Endothelial cell of hepatic sinusoid (primary cell): ENCODE results near the gene ADAMTS19.

ENCODE experiments used
- in situ Hi-C: cut with HindIII; loops from 2 replicates; pipeline ENCODE4 v1.10.0; 2017; ENCODE audit warnings: low sequenced_read_pairs

ADAMTS19 gene

DNA sequence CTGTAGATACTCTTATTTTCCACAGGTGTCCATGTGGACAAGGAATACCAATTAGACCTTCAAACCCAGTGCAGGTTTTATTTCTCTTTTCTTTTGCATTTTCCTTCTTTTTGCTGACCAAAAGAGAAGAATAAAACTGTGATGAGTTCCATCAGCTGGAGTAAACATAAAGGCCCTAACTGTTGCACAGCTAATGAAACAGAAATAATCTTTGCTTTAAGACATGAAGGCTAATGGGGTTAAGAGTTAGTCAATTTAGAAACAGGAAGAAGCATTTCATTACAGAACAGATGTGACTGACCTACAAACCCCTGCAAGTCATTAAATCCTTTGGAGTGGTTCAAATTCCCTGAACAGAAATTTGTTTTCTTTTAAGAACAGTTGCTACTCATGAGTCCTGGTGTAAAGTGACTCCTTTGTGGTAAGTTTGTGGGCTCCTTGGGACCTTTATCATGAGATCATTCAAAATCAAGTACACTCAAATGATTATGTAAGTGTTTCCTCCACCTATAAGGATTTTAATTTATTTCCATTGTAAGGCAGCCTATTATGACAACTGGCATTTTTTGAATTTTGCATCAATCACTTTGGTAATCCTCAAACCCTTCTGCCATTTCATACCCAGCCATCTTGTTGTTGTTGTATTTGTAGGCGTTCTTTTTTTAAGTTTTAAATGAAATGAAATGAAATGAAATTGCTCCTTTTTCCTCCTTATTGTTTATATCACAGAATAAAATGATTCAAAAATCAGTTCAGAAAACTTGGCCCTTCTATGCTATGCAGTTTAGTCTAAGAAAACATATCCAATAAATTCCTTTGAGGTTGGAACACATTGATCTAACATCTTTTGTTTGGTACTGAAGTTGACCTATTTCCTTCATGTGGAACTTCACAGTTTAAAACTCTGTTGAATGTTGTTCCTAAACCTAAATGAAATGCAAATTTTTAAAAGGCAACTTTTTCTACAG is 289.1 kb downstream of the ADAMTS19 start:
- in situ Hi-C loops, result no loop called here

DNA sequence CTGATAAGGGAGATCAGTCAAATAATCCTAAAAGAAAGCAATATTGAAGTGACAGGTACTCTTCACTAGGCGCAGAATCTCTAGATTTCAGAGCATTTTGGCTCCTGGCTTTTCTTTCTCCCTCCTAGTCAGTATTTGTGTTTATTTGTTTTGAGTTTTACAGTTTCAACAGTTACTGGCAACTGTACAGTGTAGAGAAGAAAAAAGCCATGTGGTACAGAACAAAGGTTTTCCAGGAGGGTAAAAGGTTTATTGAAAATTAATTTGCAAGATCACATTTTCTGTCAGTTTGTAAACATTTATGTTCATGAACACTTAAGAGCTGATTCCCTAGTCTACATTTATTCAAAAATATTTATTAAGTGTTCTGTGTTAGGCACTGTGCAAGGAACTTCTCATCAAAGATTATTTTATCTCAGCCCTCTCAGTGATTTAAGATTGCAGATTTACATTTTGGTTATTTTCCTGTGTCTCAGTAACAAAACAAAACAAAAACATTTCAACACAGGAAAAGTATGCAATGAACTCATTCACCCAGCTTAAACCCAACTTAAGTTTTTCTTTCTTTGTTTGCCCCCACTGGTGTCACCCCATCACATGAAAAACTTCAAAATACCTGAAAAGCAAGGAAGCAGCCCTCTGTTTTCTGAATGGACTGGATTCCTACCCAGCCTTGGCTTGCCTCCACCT is 300.7 kb downstream of the ADAMTS19 start:
- in situ Hi-C loops, result no loop called here

DNA sequence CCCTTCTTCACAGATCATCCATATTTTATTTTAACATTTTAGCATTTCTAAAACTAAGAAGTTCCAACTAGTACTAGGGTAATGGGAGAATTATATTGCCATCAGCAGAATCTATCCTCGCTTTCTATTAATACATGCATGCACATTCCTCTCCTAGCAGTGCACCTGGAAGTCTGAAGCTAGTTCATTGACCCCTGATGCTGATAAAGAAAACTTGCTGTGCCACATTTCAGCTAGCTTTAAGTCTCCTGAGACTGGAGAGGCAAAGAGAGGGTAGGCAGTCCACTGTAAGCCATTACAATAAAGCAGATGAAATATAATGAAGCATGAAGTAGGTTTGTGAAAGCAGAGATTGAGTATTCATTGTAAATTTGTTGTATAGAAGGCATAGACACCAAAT is 303.6 kb downstream of the ADAMTS19 start:
- in situ Hi-C loops, result no loop called here

DNA sequence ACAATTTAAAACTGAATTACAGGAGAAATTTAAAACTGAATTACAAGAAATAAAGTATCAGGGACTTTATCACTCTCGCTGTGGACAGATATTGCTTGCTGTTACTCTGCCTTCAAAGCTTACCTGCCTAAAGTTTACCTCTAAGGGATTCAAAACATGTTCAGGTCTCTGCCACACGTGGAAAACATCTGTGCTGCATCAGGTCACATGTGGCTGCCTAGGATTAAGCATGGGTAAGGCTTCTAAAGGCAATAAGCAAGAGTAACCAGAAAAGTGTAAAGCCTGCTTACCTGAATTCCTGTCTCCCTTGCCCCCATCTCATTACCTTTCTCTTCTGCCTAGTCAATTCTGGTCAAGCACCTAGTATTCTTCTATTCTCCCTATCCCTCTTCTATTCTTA is 306.7 kb downstream of the ADAMTS19 start:
- in situ Hi-C loops, result no loop called here

DNA sequence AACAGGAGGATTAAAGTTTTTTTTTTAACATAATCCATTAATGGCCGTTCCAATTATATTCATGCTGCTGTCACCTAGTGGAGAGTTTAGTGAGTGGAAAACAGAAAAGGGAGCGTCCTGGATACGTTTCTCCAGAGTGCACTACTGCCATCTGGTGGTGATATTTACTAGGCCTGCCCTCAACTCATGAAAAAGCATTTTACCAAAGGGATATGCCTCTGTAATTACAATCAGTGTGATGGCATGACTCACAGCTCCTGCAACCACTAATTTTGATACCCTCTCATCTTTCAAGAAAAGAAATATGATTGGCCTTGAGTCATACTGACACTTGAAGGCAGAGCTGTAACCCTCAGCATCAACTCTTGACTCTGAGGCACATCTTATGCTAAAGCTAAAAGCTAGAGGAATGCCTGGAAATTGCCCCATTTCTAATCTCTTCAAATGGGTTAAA is 307.9 kb downstream of the ADAMTS19 start:
- in situ Hi-C loops, result no loop called here

DNA sequence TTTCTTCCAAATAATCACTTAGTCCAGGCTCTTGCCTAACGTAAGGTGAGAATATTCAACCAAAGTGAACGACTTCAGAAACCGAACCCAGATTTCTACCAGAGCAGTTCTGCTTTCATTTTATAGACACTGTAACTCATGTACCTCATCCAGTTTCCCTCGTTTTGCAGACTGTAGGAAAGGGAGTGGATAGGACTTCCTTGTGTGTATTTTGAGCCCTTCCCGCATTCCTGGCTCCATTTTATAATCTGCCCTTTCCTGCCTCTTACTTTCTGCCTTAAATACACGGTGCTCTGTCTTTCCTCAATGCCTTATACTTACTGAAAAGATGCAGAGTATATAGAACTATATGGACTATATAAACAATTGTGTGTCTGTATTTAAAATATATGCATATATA is 308.6 kb downstream of the ADAMTS19 start:
- in situ Hi-C loops, result no loop called here

DNA sequence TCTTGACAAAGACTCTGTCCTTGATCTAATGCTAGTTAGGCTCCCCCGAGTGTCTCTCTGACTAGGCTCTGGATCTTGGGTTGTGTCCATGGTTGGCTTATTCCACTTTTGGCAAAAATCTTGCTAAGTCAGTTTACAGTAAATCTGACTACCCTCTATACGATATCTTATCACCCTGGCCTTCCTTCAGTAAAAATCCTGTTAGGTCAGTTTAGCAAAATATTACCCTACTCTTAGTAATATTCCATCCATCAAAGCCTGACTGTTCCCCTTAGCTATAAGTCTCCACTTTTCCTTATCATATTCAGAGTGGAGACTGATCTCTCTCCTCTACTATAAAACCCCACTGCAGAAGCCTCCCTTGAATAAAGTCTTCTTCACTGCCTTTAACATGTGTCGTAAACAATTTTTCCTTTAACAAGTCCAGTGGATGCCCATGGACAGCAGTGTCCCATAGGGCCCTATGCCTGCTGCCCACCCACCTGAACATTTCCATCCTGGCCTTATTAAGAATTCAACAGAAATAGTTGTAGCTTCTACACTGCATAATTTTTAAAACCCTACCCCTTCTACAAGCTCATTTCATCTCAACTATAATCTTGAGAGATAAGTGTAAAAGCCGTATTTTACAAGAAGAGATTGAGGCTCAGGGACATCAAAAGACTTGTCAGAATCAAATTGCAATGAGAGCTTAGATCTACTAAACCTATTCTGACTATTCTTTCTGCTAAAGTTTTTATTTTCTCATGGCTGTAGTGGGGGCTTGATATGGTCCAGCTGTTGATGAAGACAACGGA is 310.1 kb downstream of the ADAMTS19 start:
- in situ Hi-C loops, result no loop called here

DNA sequence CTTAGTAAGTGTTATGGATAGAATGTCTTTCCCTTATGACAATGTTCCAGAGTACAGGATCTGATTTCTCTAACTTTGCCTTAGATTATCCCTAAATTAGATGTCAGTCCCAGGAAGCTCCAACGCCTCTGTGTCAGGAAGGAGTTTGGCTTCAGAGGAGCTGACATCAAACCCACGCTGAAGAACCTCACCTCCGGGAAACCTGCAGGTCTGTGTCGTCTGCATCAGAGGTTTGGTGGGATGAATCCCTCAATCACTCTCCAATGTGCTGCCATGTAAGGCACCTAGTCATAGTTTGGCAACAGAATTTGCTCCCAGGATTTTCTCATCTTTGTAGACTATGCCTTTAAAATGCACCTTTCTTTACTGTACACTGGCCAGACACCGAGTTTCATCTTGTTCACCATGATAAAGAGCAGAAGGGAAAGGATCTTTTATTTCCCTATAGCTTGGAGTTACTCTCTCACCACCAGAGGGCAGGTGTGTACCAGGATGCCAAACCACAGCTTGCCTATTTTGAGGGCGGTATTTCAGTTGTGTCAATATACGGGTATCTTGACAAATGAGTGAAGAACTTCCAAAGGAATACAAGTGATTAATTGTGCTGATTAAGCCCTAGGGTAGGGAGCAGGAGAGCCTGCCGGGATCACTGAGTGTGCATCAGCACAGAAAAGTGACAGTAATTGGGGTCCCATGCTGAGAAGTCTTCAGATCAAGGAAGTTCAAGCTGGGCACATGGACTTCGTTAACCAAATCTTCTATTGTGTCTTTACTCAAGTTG is 311.1 kb downstream of the ADAMTS19 start:
- in situ Hi-C loops, result no loop called here

DNA sequence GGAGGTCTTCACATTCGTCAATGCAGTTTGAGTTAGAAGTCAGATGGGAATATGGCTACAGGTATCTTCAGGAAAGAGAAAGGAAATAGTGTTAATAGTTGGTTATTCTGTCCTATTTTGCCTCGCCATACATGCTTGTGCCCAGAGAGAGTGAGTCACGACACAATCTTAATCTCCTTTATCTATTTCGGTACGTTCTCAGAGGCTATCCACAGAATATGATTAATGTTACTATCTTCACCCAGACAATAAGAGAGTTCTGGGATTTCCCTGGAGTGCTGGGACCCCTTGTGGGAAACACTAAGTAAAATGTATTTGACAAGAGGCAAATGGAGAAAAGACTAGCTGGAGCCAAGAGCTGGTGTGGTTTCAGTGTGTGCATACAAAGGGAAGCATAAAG is 313.3 kb downstream of the ADAMTS19 start:
- in situ Hi-C loops, result no loop called here

DNA sequence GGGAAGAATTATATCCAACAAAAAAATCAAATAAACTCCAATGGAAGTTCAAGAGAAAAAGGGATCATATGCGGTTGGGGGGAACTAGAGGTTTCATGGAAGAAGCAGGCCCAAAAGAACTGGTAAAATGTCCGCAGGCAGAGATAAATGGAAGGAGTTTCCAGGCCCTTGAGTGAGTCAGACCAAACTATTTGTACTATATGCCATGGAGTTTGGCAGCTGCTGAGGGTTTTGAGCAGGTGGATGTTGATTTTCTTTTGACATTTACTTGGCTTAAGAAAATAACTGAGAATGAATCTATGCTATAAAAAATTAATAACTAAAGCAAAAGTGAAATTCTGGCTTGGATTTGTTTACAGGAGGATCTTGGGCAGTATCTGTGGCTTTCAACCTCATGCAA is 321.5 kb downstream of the ADAMTS19 start:
- in situ Hi-C loops, result no loop called here
